ENCODE results near the gene LCE6A. TPM values are rescaled to one million over a fixed set of nuclear protein-coding genes. Genes with fewer than 3 reads are reported as not detected.

The LCE6A gene
- total and polyA plus RNA-seq, 4 donors = not detected

DNA sequence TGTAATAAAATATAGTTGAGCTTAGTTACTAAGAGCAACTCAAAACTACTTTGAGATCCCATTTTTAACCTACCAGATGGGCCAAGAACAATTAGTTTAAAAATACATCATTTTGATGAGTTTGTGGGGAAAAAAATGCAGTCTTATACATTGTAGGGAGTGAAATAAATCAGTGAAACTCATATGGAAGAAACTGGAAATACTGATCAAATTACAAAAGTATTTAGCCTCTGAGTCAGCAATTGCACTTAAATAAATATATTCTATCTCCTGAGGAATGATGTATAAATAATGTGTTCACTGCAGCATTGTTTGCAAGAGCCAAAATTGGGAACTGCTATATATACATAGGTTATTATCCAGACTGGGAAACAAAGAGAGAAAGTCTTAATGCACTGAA lies 30.8 kb downstream of the LCE6A start:
- no peak for TF ChIP-seq MAX (IDR thresholded peaks at IDR 0.05)
- no peak for TF ChIP-seq TAF1 (conservative IDR thresholded peaks at IDR 0.05)
- TF ChIP-seq HNF4G (IDR thresholded peaks at IDR 0.05) = no peak
- no peak for TF ChIP-seq SP1 (IDR thresholded peaks at IDR 0.05)
- TF ChIP-seq CTCF (IDR thresholded peaks at IDR 0.05; ENCODE audit: low read depth, low read length, missing input control) = no peak
- no peak for TF ChIP-seq ZBTB33 (IDR thresholded peaks at IDR 0.05)
- TF ChIP-seq GABPA (IDR thresholded peaks at IDR 0.05 in 1 of 2, conservative IDR thresholded peaks at IDR 0.05 in 1 of 2) = no peak
- TF ChIP-seq REST (IDR thresholded peaks at IDR 0.05) = no peak
- no peak for TF ChIP-seq HNF4A (conservative IDR thresholded peaks at IDR 0.05)
- TF ChIP-seq YY1 (IDR thresholded peaks at IDR 0.05) = no peak
- TF ChIP-seq RAD21 (IDR thresholded peaks at IDR 0.05) = no peak
- no peak for TF ChIP-seq JUND (IDR thresholded peaks at IDR 0.05)
- no peak for TF ChIP-seq FOXA2 (IDR thresholded peaks at IDR 0.05)
- no peak for TF ChIP-seq NR2F2 (IDR thresholded peaks at IDR 0.05)
- no peak for TF ChIP-seq FOXA1 (IDR thresholded peaks at IDR 0.05)
- TF ChIP-seq, protein P1, sequence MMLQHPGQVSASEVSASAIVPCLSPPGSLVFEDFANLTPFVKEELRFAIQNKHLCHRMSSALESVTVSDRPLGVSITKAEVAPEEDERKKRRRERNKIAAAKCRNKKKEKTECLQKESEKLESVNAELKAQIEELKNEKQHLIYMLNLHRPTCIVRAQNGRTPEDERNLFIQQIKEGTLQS (IDR thresholded peaks at IDR 0.05) = no peak
- no peak for TF ChIP-seq RXRA (IDR thresholded peaks at IDR 0.05)
- no peak for TF ChIP-seq EGR1 (IDR thresholded peaks at IDR 0.05; ENCODE audit: low read depth in 2 of 2)
- no peak overlapping the region for H3K27ac ChIP-seq (ENCODE audit: low read depth in 1 of 2, low read length in 2 of 2)
- no peak for DNase-seq (ENCODE audit: low spot score)

More for the DNA sequence above, 30.8 kb downstream of the LCE6A start:
- H3K36me3 ChIP-seq (ENCODE audit: control insufficient read depth in 4 of 4, insufficient read depth in 3 of 4, low read depth in 1 of 4, low read length in 3 of 4) = no peaks in the 10 kb centered on the region
- peaks cover 0 to 10% (median 0%) of the 10 kb centered on the region in 4 donors for H3K4me1 ChIP-seq (ENCODE audit: control insufficient read depth in 4 of 4, insufficient read depth in 4 of 4, low read length in 3 of 4)
- H3K9ac ChIP-seq (ENCODE audit: low read depth in 1 of 2, low read length in 2 of 2) = no peak overlapping the region
- H3K4me3 ChIP-seq (ENCODE audit: low read depth in 1 of 3, low read length in 3 of 3) = no peak overlapping the region
- no peaks in the 10 kb centered on the region for H3K27me3 ChIP-seq (ENCODE audit: control insufficient read depth in 4 of 4, insufficient read depth in 4 of 4, low read length in 3 of 4)
- no peaks in the 10 kb centered on the region for H3K9me3 ChIP-seq (ENCODE audit: control insufficient read depth in 4 of 4, low read length in 3 of 4)

Measured in liver (tissue), 9 donors.